Tibial artery (tissue), 4 donors: ENCODE data around the gene ATP6V1C2.

ENCODE experiments used
- DNase-seq, 2 donors: peaks; one replicate each; pipeline ENCODE4 v3.0.0-alpha.2; 2019
- H3K27ac ChIP-seq, 2 donors: fragments of 200-600 bp; sonication (generic) in 1 of 2; 1 replicate in 1 of 2; 2 replicates in 1 of 2; pipeline ENCODE4 v1.5.1; 2018 to 2019; ENCODE audit warnings: mild to moderate bottlenecking in 1 of 2
- H3K27me3 ChIP-seq, 2 donors: fragments of 200-600 bp; sonication (generic) in 1 of 2; one replicate each; pipeline versions ENCODE4 v1.5.1 to v1.6.0; 2016 to 2019
- H3K36me3 ChIP-seq, 3 donors: fragments of 200-600 bp; sonication (generic) in 2 of 3; one replicate each; pipeline ENCODE4 v1.5.1; 2016 to 2019; ENCODE audit warnings: mild to moderate bottlenecking in 2 of 3
- H3K4me1 ChIP-seq, 4 donors: fragments of 200-600 bp; sonication (generic) in 2 of 4; 1 replicate in 3 of 4; 2 replicates in 1 of 4; pipeline ENCODE4 v1.5.1; 2016 to 2019
- H3K4me3 ChIP-seq, 2 donors: fragments of 200-600 bp; sonication (generic) in 1 of 2; 1 replicate in 1 of 2; 2 replicates in 1 of 2; pipeline ENCODE4 v1.5.1; 2018 to 2019; ENCODE audit warnings: mild to moderate bottlenecking in 2 of 2
- H3K9me3 ChIP-seq, 3 donors: fragments of 200-600 bp; sonication (generic) in 1 of 3; one replicate each; pipeline ENCODE4 v1.5.1; 2016 to 2019
- CTCF ChIP-seq, 2 experiments: fragments of 200-600 bp in 1 of 2; fragments of 450-650 bp in 1 of 2; IDR thresholded peaks; one replicate each; pipeline ENCODE4 v1.5.1; 2017 to 2019; ENCODE audit warnings: antibody characterized with exemption in 2 of 2, mild to moderate bottlenecking in 1 of 2, moderate library complexity in 1 of 2
- intact Hi-C: fragments of 100-400 bp; cut with DNase I; formaldehyde crosslinking; loops from one replicate; pipeline ENCODE4 v1.15.0; 2023; ENCODE audit warnings: low total_unique reads

ATP6V1C2 gene

DNA sequence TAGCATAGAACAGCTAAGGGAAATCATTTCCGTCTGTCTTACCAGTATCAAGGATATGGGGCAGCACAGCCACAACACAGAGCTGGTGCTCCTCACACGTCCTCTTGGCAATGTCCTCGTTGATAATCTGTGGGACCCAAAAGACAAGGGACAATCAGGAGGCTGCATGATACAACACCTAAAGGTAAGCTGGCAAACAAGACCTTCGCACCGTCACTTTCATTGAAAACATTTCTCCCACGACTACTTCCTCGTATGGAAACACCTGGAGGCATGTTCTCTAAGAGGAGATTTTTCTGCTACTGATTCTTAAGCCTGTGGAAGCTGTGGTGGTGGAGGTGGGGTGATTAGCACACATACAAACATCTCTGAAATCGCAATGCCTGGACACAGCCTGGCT lies 67.4 kb downstream of the ATP6V1C2 start:
- Histone ChIP-seq H3K36me3 (peaks cover 86 to 99% (median 99%) of the 10 kb centered on the region in 3 donors), H3K9me3 (no peaks in the 10 kb centered on the region), H3K4me3 (no peak overlapping the region), H3K27ac (no peak overlapping the region), H3K4me1 (no peaks in the 10 kb centered on the region), H3K27me3 (no peaks in the 10 kb centered on the region)
- DNase-seq, result no peak
- TF ChIP-seq CTCF (IDR thresholded peaks at IDR 0.05), result no peak
- intact Hi-C loops, result no loop called here

DNA sequence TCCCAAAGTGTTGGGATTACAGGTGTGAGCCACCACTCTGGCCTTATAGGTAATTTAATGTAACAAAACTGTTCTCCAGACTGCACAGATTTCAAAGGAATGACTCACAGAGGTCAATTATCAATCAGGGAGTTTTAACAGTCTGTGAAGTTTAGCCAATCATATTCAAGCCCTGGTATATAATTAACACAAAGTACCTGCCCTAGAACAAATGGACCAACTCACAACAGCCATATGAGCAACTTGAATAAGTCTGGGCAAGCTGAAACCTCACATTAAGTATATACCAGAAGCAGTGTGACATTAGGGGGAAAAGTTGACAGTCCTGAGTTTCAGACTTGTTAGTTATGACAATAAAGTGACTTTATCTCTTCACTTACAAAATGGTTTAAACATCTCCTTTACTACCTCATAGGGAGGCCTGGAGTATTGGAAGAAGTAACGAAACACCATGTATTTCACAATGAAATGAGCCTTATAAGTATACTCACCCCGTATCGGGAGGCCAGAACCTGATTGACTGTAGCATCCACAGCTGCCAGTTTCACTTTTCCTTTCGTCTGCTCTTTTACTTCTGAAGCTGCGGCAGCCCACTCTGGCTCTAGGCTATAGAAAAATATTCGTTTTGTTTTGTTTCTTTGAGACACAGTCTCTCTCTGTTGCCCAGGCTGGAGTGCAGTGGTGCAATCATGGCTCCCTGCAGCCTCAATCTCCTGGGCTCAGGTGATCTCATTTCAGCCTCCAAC lies 69.0 kb downstream of the ATP6V1C2 start:
- Histone ChIP-seq H3K27ac (no peak overlapping the region), H3K9me3 (no peaks in the 10 kb centered on the region), H3K27me3 (no peaks in the 10 kb centered on the region), H3K36me3 (peaks cover 84 to 95% (median 93%) of the 10 kb centered on the region in 3 donors), H3K4me1 (no peaks in the 10 kb centered on the region), H3K4me3 (no peak overlapping the region)
- TF ChIP-seq CTCF (IDR thresholded peaks at IDR 0.05), result no peak
- no peak for DNase-seq
- intact Hi-C loops, result no loop called here

DNA sequence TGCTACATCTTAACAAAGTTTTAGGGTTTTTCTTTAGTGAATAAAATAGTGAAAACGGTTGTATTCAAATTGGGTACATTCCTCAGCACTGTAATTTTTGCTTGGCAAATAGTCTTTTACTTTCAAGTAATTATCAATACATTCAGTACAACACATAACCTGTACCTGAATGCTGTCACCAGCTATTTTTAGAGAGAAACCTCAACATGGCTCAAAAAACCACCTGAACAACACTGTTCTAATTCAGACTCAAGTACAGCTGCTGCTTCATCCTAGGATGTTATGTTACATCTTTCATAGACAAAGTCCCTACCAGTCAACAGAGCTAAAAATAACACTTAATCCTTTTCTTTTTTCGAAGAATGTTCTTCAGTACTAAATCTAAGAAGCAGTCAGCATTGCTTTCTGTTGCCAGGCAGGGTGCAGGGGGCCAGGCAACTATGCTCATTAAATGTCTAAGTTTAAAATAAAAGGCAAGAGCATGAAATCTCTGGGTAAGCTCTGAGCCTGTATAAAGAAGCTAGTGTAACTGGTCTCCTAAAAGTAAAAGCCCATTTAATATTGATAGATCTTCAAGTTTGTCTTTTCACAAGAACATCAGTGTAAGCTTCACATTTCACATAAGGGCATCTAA lies 70.7 kb downstream of the ATP6V1C2 start:
- no peak overlapping the region for H3K4me3 ChIP-seq
- intact Hi-C loops, result no loop called here
- H3K4me1 ChIP-seq, result no peaks in the 10 kb centered on the region
- no peaks in the 10 kb centered on the region for H3K27me3 ChIP-seq
- H3K27ac ChIP-seq, result no peak overlapping the region
- DNase-seq, result no peak
- H3K36me3 ChIP-seq, result peaks cover 80 to 95% (median 93%) of the 10 kb centered on the region in 3 donors
- no peaks in the 10 kb centered on the region for H3K9me3 ChIP-seq
- no peak for TF ChIP-seq CTCF (IDR thresholded peaks at IDR 0.05)

DNA sequence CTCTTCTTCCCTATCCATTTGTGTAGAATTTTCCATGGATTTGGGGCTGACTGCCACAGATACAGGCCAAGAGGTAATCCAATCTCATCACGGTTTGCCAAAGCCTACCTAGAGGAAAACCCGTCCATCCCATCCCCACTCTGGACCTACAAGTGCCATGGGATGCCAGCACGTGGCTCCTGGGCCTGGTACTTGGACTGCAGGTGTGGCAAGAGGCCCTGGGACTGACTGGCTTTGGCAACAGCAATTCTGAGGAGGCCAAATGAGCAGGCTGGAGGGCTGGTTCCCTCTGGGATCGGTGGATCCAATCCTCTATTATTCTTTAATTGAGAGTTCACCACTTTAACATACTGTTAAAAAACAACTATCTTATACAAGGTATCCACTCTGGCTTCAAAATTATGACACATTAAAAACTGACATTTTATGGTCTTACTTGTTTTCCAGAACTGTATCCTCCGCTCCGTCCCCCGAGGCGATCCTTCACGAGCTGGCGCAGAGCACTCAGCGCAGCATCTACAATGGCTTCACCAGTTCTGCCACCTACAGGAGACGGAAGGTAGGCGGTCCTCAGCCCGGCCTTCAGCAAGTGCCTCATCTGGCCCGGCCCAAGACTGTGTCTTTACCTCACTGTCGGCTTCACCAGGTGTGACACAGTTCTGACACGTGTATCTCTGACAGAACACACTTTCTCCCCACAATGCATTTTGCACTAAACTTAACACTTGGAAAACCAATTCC lies 71.4 kb downstream of the ATP6V1C2 start:
- peaks cover 79 to 95% (median 93%) of the 10 kb centered on the region in 3 donors for H3K36me3 ChIP-seq
- H3K27ac ChIP-seq, result no peak overlapping the region

GRCh38 chr2:10793816-10794215 lies 72.4 kb downstream of the ATP6V1C2 start:
- peaks cover 70 to 93% (median 89%) of the 10 kb centered on the region in 3 donors for H3K36me3 ChIP-seq
- H3K4me3 ChIP-seq, result no peak overlapping the region
- intact Hi-C loops, result no loop called here
- TF ChIP-seq CTCF (IDR thresholded peaks at IDR 0.05), result no peak
- H3K27ac ChIP-seq, result no peak overlapping the region
- H3K4me1 ChIP-seq, result no peaks in the 10 kb centered on the region
- H3K27me3 ChIP-seq, result no peaks in the 10 kb centered on the region
- no peak for DNase-seq
- no peaks in the 10 kb centered on the region for H3K9me3 ChIP-seq

More for the DNA sequence above, 71.4 kb downstream of the ATP6V1C2 start:
- no peak for DNase-seq
- Histone ChIP-seq H3K4me1 (no peaks in the 10 kb centered on the region), H3K4me3 (no peak overlapping the region), H3K27me3 (no peaks in the 10 kb centered on the region), H3K9me3 (no peaks in the 10 kb centered on the region)
- TF ChIP-seq CTCF (IDR thresholded peaks at IDR 0.05), result no peak
- intact Hi-C loops, result no loop called here
